Omental fat pad (tissue), 4 donors: ENCODE results near the gene PAK4. TPM values are rescaled to one million over a fixed set of nuclear protein-coding genes. Genes with fewer than 3 reads are reported as not detected.

ENCODE experiments used
- ATAC-seq: fragments of 150-250 bp; one replicate; pipeline ENCODE4 v1.9.1; 2016; ENCODE audit warnings: mild to moderate bottlenecking, moderate library complexity; ENCODE audit not compliant: low FRiP score
- DNase-seq: peaks from one replicate; pipeline ENCODE4 v3.0.0-alpha.2; 2019; ENCODE audit warnings: low spot score
- CTCF ChIP-seq, 3 donors: fragments of 450-650 bp; IDR thresholded peaks; one replicate each; pipeline ENCODE4 v1.5.1; 2016 to 2017; ENCODE audit warnings: antibody characterized with exemption in 3 of 3, mild to moderate bottlenecking in 3 of 3, moderate library complexity in 2 of 3
- total RNA-seq, 4 donors: library from RNA; depleted of rRNA; stranded (reverse); fragments of >200 nt; gene quantifications; one replicate each; pipeline ENCODE4 v1.1.0, GENCODE V29; 2016

The PAK4 gene
- total RNA-seq, 4 donors from 2014 or later: 4.6 to 9.8 (median 6.3) TPM

- DNase-seq (no peak), ATAC-seq (peak; percentile 11)
- no peak for TF ChIP-seq CTCF (IDR thresholded peaks at IDR 0.05)
Observed at GRCh38 chr19:39156326-39157230, 31.0 kb downstream of the PAK4 start.

DNA sequence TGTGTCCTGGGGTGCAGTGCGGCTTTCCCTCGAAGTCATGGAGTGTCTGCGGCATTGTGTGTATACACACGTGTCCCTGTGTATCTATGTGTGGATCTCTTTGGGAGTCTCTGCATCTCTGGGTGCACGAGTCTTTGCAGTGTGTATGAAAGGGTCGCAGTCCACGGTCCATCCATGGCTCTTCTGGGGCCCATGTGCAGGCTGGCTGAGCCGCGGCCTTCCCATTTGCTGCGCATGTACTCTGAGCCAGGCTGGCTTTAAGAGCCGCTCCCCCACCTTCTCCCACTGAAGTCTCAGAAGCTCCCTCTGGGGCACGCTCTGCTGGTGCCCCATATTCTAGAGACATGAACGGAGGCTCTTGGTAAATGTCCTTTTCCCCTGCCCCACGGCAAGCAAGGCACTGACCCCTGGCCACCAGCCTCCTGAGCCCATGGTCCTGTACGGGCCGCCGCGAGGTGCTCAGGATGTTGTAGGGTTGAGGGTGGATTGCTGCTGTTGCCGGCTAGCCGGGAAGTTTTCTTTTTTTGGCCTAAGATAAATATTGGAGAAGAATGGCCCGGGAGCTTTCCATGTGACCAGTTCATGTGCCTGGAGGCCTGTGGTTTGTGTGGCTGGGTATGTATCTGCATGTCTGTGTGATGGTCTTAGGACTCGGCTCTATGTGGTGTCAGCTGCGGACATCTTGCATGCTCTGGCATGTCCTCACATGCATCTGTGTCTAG lies 31.9 kb downstream of the PAK4 start:
- DNase-seq: no peak
- no peak for ATAC-seq
- no peak for TF ChIP-seq CTCF (IDR thresholded peaks at IDR 0.05)

DNA sequence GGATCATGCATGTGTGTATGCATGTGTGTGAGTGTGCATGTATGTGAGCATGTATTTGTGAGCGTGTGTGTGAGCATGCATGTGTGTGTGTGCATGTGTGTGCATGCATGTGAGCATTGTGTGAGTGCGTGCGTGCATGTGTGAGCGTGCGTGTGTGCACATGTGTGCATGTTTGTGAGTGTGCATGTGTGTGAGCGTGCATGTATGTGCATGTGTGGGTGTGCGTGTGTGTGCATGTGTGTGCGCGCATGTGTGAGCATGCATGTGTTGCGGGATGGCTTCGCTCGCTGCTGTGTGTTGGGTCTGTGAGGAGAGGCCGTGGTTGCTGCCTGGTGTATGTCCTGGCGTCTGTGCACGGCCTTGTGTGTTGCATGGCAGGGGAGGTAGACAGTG lies 32.4 kb downstream of the PAK4 start:
- ATAC-seq (no peak), DNase-seq (no peak)

DNA sequence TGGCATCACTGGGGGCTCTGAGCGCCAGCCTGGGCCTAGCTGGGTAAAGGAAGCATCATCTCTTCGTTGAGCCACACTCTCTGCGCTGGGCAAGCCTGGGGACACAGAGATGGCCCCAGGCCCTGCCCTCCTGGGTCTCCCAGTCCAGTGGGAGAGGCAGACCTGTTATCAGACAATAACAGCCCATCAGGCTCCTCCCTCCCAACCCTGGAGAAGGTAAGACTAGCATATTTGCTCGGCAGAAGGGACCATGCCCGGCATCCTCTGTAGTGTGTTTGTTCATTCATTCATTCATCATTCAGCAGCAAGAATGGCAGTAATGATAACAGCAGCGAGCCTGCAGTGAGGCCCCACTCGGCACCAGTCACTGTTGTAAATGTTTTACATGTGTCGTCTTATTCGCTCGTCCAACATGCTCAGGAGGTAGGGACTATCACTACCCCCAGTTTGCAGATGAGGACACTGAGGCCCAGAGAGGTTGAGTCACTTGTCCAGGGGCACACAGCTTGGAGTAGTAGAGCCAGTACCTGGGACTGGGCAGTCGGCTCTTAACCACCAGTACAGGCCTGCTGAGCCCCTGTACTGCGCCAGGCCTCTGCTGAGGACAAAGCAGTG lies 33.2 kb downstream of the PAK4 start:
- DNase-seq (no peak), ATAC-seq (no peak)
- TF ChIP-seq CTCF (IDR thresholded peaks at IDR 0.05): no peak

More for the DNA sequence above, 32.4 kb downstream of the PAK4 start:
- no peak for TF ChIP-seq CTCF (IDR thresholded peaks at IDR 0.05)

- ATAC-seq (peak; percentile 73), DNase-seq (no peak)
- TF ChIP-seq CTCF (IDR thresholded peaks at IDR 0.05): no peak
Observed at GRCh38 chr19:39160523-39160861, 34.9 kb downstream of the PAK4 start.

- peak; percentile 21 for ATAC-seq
- no peak for DNase-seq
- TF ChIP-seq CTCF (IDR thresholded peaks at IDR 0.05): no peak
Observed at GRCh38 chr19:39160889-39161672, 35.5 kb downstream of the PAK4 start.
